ENCODE measurements around the gene THPO. TPM values are rescaled to one million over a fixed set of nuclear protein-coding genes. Genes with fewer than 3 reads are reported as not detected.

THPO gene
- total and polyA plus RNA-seq, 9 of the 15 experiments (the other 6 are each of a cell fraction or from before 2014, with no cell fraction given): 0.11 to 1.1 (median 0.35) TPM; not detected in 1

GRCh38 chr3:184409946-184410500 lies 32.0 kb upstream of the THPO start:
- 3% methylated on average over 12 of the region's 12 CpGs for WGBS (ENCODE audit: insufficient coverage, low coverage, missing lambda C conversion rate)
- H3K36me3 ChIP-seq (ENCODE audit: control insufficient read depth, insufficient read depth, low read length): no peaks in the 10 kb centered on the region
- ChIA-PET CTCF (ENCODE audit: low intra/inter-chr PET ratio) (no interaction called here), POLR2A (interaction anchor here (0.7 kb wide), 1 partner anchor 20 kb away, joined by 3 read pairs; no protein-coding TSS in a partner anchor)
- no peak overlapping the region for H3K4me3 ChIP-seq
- TF ChIP-seq ZNF740 (CRISPR knock-in tag; IDR thresholded peaks at IDR 0.05) (no peak), ZNF740 (tag; IDR thresholded peaks at IDR 0.05) (no peak), RAD21 (CRISPR knock-in tag; conservative IDR thresholded peaks at IDR 0.05 in 1 of 2, IDR thresholded peaks at IDR 0.05 in 1 of 2) (no peak), NFATC3 (IDR thresholded peaks at IDR 0.05) (no peak), CTCF (IDR thresholded peaks at IDR 0.05 in 2 of 3, conservative IDR thresholded peaks at IDR 0.05 in 1 of 3; ENCODE audit: insufficient read depth in 2 of 3, low read depth in 1 of 3, low read length in 3 of 3) (no peak), ZMIZ1 (IDR thresholded peaks at IDR 0.05; ENCODE audit: low read depth in 2 of 2, low read length in 2 of 2) (no peak), EGR1 (conservative IDR thresholded peaks at IDR 0.05) (no peak)
- H3K9me3 ChIP-seq (replicated peaks; ENCODE audit: control insufficient read depth, insufficient read depth, low read depth, low read length): no peaks in the 10 kb centered on the region
- H3K27ac ChIP-seq (ENCODE audit: extremely low read depth, low read depth, low read length): no peak overlapping the region
- H3K27me3 ChIP-seq (ENCODE audit: control insufficient read depth in 2 of 2, insufficient read depth in 2 of 2, low read length in 2 of 2): peaks cover 28 to 78% of the 10 kb centered on the region in 2 experiments
- intact Hi-C loops (cut with micrococcal nuclease) (no loop called here), in situ Hi-C loops (cut with MboI) (loop anchor here (25.0 kb wide), 1 partner anchor 377 kb away; no protein-coding TSS in a partner anchor)
- H3K79me2 ChIP-seq (ENCODE audit: control insufficient read depth, insufficient read depth, low read length): no peaks in the 10 kb centered on the region
- DNase-seq (ENCODE audit: extremely low read depth in 1 of 4, low spot score in 3 of 4): no peak
- FAIRE-seq: no peak
- no peak overlapping the region for H3K9ac ChIP-seq (ENCODE audit: insufficient read depth in 1 of 2, low read depth in 2 of 2, low read length in 2 of 2)
- no peak overlapping the region for H3K4me2 ChIP-seq (ENCODE audit: insufficient read depth, low read length)
- no peak for ATAC-seq
- H4K20me1 ChIP-seq (replicated peaks; ENCODE audit: control insufficient read depth, insufficient read depth, low read length): peaks cover 13% of the 10 kb centered on the region
- H3K4me1 ChIP-seq (replicated peaks in 1 of 2; ENCODE audit: control insufficient read depth in 2 of 2, insufficient read depth in 2 of 2, low read length in 2 of 2): no peaks in the 10 kb centered on the region; a peak in 1 of 5 replicates
- H3K9me1 ChIP-seq (ENCODE audit: control insufficient read depth, insufficient read depth, low read length): no peaks in the 10 kb centered on the region
- H2AFZ ChIP-seq (ENCODE audit: low read depth, low read length): no peak overlapping the region
- BruUV-seq (replicated peaks): no TSS peak

All from K562 (cell line).